GM21576 (cell line): ENCODE results near the gene MSANTD4.
"Not testable (repeated sequence)": the region's sequence is repeated elsewhere in the genome, so short reads cannot be mapped to it uniquely, and the experiment has no call there.

Experiments
- ATAC-seq: cut with Tn5 transposase; IDR thresholded peaks from one replicate; pipeline ENCODE4 v1.9.1; 2021; ENCODE audit warnings: mild to moderate bottlenecking, moderate library complexity; ENCODE audit not compliant: unreplicated experiment

MSANTD4 gene

DNA sequence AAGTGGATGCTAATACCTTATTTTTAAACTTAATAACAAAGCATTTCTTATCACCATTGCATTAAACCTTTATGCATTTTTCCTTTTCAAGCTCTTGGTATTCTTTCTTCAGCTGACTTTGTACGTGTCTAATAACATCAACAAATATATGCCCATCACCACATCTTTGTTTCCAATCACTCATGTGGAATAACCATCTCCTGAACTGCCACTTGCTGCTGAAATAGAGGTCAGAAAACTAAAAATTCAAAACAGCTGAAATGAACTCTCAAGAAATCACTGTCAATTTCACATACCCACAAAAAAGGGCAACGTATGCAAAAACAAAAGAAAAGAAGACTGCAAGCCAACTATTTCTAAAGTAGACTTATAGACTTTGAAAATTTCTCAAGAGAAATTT lies 7.4 kb downstream of the MSANTD4 start:
- no peak for ATAC-seq

DNA sequence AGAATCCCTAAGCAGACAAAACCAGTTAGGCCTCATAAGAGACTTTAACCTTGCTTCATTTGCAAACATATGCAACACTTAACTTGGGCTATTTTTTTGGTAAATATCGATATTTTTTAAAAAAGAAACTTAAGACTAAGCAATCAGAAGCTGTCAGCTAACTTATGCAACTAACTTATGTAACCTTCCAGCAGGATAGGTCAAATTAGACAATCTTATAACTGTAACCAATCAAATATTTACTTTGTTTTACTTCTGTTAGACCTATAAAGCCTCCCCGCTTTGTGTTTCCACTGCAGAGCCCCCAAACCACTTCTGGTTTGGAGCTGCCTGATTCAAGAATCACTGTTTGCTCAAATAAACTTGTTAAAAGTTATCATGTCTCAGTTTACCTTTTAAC lies 8.0 kb downstream of the MSANTD4 start:
- ATAC-seq: no peak

DNA sequence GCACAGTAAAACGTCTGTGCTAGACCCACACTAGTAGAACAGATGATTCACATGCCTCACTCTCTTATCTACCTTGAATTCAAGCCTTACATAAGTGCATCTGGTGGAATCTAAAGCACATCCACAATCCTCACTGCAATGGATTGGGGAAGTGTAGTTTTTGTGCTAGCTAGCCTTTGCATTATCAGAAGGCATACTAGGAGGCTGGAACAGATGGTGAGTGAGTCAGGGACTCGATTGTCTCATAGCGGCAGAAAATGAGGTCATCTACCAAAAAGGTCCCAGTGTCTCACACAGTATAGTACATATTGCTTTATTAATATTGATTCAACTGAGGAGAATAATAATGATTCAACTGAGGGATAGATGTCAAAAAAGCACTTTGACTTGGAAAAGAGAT lies 9.3 kb downstream of the MSANTD4 start:
- no peak for ATAC-seq

DNA sequence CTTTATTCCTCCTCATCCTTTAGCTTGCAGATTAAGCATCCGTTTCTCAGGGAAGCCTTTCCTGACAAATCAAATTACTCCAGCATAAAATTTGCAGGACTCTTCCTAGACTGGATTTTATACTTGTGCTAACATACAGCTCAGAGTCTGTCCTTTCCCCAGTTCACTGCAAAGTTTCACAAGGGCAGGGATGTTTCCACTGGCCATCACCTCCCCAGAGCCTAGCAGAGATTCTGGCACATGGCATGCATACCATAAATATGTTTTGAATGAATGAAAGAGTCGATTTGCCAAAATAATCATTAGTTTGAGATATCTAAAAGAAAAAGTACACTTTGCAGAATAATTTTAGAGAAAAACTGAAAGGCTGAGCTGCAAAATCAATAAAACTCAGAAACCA lies 10.6 kb downstream of the MSANTD4 start:
- no peak for ATAC-seq

DNA sequence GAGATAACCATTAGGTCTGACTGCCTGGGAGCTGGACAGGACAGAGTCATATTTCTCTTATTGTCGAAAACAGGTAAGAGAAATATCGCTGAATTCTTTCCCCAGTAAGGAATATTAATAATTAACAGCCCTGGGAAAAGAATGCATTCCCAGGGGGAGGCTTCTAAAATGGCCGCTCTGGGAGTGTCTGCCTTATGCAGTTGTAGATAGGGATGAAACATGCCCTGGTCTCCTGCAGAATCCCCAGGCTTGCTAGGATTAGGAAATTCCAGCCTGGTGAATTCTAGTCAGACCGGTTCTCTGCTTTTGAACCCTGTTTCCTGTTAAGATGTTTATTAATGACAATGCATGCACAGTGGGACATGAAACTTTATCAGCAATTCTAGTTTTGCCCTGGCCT lies 18.9 kb downstream of the MSANTD4 start:
- ATAC-seq: not testable (repeated sequence)

DNA sequence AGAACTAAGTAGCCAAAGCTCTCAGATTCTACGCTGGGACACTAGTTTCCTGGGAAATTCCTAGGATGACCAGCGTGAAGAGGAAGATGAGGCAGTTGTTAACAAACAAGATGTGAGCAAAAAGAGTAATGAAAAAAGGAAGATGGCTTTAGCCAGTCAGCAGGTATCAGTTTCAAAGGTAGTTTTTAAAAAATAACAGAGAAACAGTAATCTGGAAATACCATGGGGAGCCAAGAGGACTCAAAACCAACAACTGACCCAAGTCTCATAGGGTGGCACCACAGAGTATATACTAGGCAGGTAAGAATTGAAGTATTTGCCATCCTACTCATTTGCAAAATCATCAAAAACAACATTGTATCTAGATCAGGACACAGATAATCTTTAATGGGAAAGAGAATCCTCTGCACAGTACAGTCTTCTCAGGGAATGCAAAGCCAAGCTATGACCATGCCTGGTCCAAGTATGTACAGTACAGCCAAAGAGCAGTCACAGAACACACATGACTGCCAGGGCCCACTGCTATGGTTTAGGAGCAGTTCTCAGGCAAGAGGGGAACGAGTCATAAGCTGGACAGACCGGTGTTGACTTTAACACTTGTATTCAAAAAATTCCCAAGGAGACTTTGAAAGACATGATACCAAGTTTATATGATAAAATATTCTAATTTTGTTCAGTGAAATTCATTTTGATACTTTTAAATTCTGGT lies 20.6 kb downstream of the MSANTD4 start:
- ATAC-seq: peak; percentile 56

DNA sequence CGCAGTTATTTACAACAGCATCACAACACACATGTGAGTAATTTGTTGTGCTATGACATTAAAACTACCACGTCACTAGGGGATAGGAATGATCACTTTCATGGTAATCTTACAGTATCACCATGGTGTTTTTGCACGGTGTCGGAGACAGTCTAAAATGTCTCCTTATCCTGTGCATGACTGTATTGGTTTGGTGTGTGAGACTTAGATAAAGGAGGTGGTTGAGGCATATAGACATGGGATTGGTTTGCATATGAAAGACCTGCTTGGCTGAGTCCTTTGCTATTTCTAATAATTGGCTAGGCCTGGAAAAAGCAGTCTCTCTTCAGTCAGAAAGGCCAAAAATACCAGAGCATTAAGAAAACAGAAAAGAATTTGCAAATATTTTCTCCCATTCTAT lies 30.2 kb downstream of the MSANTD4 start:
- ATAC-seq: no peak

DNA sequence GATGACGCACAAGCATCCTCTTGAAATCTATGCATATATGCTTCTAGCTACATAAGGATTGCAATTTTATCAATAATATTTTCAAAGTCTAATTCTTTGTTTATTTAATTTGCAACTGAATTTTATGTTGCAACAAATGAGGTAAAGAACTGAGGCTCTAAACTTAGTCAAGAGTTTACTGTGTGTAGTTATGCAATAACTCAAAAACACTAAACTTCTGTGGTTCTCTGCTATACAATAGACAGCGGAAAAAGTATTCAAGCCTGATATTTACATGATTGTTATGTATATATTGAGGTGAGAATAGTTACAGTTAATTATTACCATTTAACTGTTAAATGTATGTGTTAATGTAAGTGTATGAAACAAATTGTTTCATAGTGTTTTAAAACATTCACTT lies 32.9 kb downstream of the MSANTD4 start:
- no peak for ATAC-seq

DNA sequence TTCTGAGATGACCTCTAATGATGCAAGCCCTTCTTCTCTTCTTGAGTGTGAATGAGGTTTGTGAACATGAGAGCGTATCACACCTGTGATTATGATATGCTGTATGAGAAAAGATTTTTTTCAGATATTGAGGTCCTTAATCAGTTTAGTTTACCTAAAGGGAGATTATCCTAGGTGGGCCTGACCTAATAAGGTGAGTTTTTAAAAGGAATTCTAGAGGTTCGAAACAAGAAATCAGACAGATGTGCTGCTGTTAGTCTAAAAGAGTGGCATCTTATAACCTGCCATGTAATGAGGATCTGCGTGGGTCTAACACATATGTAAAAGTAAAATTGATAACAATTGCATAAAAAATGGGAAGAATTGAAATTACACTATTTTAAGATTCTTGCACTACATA lies 33.8 kb downstream of the MSANTD4 start:
- ATAC-seq: no peak

DNA sequence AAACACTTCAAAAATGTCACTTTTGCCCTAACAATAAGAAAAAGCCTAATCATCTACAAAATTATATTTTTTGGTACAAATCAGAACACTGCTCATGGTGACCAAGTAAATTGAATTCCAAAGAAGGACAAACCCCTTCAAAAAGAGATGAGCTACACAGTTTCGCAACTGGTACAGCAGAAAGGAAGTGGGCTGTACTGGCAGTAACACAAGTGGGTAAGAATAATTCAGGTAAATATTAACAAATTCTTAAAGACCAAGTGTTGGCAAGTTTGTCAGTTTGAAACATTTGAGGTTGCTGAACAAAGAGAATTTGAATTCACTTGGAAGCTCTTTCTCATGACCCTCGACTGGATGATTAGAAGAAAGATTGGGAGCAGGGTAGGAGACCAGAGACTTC lies 35.5 kb downstream of the MSANTD4 start:
- no peak for ATAC-seq

DNA sequence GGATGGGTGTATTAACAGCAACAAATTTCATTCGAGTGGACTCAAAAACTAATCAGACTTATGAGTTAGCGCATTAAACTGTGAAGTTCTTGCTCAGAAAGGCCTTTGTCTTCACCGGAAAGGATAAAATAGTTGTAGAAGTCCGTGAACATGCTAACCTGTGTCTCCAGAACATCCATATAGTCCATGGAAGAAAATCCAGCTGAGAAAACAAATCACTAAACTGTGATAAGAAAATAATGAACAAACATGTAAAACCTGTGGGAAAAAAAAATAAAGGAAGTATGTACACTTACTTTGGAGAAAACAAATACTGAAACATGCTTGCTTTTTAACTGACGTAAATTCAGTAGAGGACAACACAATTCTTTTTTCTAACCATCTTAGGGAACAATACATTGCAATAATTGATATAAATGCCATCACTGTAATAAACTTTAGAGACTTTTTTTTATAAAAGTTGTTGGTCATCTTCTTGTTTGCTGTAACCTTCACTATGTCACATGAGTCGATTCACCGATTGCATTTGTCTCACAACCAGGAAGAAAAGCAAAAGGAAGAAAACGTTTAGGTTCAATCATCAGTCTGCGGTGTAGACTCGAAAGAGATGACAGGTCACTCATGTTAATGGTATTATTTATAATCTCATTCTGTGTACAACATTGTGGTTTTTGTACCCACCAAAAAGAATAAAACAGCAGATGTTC lies 41.9 kb downstream of the MSANTD4 start:
- no peak for ATAC-seq

DNA sequence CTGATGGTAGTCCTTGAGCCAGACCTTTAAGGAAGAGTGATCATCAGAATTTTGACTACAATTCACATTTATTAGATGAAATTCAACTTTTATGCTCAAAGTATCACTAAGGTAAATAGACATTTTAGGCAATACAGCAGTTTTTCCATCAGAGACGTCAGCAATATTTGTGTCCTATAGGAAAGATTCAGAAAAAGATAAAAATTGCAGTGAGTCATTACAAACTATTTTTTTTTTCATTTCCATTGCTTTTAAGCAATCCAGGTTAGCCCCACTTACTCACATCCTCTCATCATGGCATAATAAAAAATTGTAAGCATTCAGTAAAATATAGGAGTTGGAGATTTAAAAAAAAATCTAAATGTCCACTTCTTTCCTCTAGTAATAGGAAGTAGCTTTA lies 46.9 kb downstream of the MSANTD4 start:
- no peak for ATAC-seq

DNA sequence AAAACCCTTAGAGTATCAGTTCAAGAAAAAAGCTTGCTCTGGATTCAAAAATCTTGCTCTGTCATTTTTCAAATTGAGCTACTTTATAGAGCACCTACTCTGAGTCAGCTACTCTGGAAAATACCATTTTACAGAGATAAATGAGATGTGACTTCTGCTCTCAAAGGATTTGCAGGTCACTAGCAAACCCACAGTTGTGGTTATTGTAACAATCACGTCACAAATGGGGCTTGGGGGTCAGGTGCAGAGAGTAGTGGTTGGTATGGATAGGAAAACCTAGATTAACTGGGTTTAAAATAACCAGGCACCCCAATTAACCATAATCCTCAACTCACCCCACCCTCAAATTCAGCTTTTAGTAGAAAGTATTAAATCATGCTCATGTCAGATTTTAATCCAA lies 52.3 kb downstream of the MSANTD4 start:
- no peak for ATAC-seq

DNA sequence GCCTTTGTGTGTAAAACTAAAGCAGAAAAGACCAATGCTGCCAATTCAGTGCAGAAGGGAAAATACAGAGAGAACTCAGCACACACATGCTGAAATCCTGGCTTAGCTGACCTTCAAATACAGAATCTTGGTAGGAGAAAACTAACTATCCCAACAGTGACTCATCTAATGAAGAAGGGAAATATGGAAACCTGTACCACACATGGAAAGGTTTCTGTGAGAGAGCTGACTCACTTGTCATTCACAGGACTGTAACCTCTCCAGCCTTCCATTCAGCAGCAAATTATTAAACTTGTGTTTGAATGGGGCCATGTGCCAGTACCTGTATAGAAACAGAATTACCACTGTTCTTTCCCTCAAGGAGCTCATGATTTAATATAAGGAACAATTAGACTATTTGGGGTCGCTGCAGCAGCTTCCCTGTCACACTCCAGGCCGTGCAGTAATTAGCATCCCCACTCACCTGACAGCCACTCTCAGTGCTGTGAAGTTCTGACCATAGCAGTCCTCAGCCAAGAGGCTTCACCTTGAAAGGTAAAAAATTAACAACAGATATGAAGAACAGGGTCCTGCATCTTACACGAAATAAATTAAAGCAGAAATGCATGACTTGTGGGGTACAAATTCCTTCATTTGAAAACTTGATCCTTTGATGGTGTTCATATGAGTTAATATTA lies 53.9 kb downstream of the MSANTD4 start:
- ATAC-seq: no peak

DNA sequence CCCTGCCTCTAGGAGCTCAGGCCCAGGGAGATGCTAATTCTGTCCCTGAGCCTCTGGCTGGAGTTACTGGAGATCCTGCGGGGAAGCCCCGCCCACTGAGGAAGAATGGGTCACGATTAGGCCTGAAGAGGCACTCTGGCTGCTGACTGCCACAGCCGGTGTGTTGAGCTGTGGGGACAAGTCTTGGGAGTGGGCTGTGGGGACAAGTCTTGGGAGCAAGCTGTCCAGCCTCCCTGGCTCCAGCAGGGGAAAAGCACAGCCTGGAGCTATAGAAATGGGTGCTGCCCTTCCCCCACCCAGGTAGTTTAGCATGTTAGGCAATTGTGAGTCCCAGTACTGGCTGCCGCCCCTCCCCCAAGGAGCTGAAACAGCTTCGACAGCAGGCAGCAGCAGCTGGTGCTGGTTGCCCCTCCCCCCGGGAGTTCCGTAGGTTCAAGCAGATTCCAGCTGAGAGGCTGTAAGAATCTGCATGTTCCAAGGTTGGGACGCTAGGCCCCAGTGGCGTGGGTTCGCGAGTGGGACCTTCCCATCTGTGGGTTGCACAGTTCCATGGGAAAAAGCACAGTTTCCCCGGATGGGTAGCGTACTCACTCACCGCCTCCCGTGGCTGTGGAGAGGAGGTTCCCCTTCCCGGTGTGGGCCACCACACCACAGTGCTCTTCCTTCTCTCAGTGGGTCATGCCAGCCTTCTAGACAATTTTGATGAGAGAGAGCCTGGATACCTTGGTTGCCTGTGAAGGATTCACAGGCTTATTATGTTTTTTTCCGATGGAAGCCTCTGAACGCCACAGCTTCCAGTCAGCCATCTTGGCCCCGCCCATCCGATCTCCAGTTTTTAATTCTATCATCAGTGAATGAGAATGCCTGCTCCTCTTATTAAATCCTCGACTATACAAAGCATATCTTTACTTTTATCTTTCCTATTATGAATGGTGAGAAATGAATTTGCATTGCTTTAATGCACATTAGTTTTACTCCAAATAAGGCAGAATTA lies 61.5 kb downstream of the MSANTD4 start:
- no peak for ATAC-seq
